CD14-positive monocyte (primary cell): Measurements from ENCODE around the gene KRT75. TPM values are rescaled to one million over a fixed set of nuclear protein-coding genes. Genes with fewer than 3 reads are reported as not detected.

ENCODE experiments used
- DNase-seq, 3 donors: peaks; one replicate each; pipeline ENCODE4 v3.0.0-alpha.2; 2011 to 2022
- H2AFZ ChIP-seq: 2 replicates; pipeline ENCODE4 v1.6.0; 2012; ENCODE audit warnings: mild to moderate bottlenecking, low read depth, low read length, inconsistent platforms; ENCODE audit not compliant: insufficient read depth, poor library complexity, severe bottlenecking
- H3K27ac ChIP-seq, 2 donors: 1 replicate in 1 of 2; 2 replicates in 1 of 2; pipeline ENCODE4 v1.5.1; 2012 to 2013; ENCODE audit warnings: low read length in 2 of 2, control low read depth in 1 of 2, inconsistent platforms in 1 of 2, low read depth in 1 of 2, mild to moderate bottlenecking in 1 of 2
- H3K27me3 ChIP-seq, 2 donors: one replicate each; pipeline versions ENCODE4 v1.6.0 to v1.6.1; 2011 to 2013; ENCODE audit warnings: low read length in 2 of 2; ENCODE audit not compliant: control insufficient read depth in 2 of 2, insufficient read depth in 2 of 2
- H3K36me3 ChIP-seq, 2 donors: replicated peaks in 1 of 2; 1 replicate in 1 of 2; 2 replicates in 1 of 2; pipeline versions ENCODE4 v1.5.1 to v1.6.1; 2012 to 2013; ENCODE audit warnings: low read length in 2 of 2, control low read depth in 1 of 2, inconsistent platforms in 1 of 2, mild to moderate bottlenecking in 1 of 2; ENCODE audit not compliant: insufficient read depth in 2 of 2, control insufficient read depth in 1 of 2
- H3K4me1 ChIP-seq, 2 donors: 1 replicate in 1 of 2; 2 replicates in 1 of 2; pipeline versions ENCODE4 v1.5.1 to v1.6.1; 2012 to 2013; ENCODE audit warnings: low read length in 2 of 2, control low read depth in 1 of 2, inconsistent platforms in 1 of 2, mild to moderate bottlenecking in 1 of 2, moderate library complexity in 1 of 2; ENCODE audit not compliant: insufficient read depth in 2 of 2, control insufficient read depth in 1 of 2
- H3K4me2 ChIP-seq: replicated peaks from 2 replicates; pipeline ENCODE3; 2012; ENCODE audit warnings: low read length, moderate library complexity, mild to moderate bottlenecking; ENCODE audit not compliant: poor library complexity, severe bottlenecking; ENCODE audit errors: extremely low read depth
- H3K4me3 ChIP-seq, 3 experiments: fragments of 200-600 bp in 1 of 3; sonication (generic) in 1 of 3; replicated peaks in 1 of 3; 1 replicate in 2 of 3; 2 replicates in 1 of 3; pipeline ENCODE4 v1.5.1; 2011 to 2013; ENCODE audit warnings: low read length in 3 of 3, mild to moderate bottlenecking in 3 of 3, control low read depth in 2 of 3, low read depth in 2 of 3, inconsistent platforms in 1 of 3, moderate library complexity in 1 of 3
- H3K79me2 ChIP-seq: 2 replicates; pipeline ENCODE4 v1.6.0; 2012; ENCODE audit warnings: mild to moderate bottlenecking, control low read depth, inconsistent platforms, low read length, moderate library complexity; ENCODE audit not compliant: insufficient read depth
- H3K9ac ChIP-seq: 2 replicates; pipeline ENCODE4 v1.6.0; 2017; ENCODE audit warnings: low read length, mild to moderate bottlenecking; ENCODE audit not compliant: insufficient read depth, poor library complexity, severe bottlenecking
- H3K9me3 ChIP-seq, 2 donors: replicated peaks in 1 of 2; 1 replicate in 1 of 2; 2 replicates in 1 of 2; pipeline versions ENCODE4 v1.5.1 to v1.6.1; 2012 to 2013; ENCODE audit warnings: low read length in 2 of 2, control low read depth in 1 of 2; ENCODE audit not compliant: control insufficient read depth in 1 of 2, insufficient read depth in 1 of 2
- H4K20me1 ChIP-seq: 2 replicates; pipeline ENCODE4 v1.6.0; 2012; ENCODE audit warnings: mild to moderate bottlenecking, low read length, control low read depth, moderate library complexity; ENCODE audit not compliant: insufficient read depth
- H3K27ac Mint-ChIP-seq, 7 donors: one replicate each; pipeline ENCODE4 v1.8.0; 2020; ENCODE audit warnings: mild to moderate bottlenecking in 7 of 7, mixed read lengths in 7 of 7, moderate library complexity in 6 of 7, inconsistent platforms in 2 of 7
- H3K27me3 Mint-ChIP-seq, 3 donors: one replicate each; pipeline ENCODE4 v1.8.0; 2021 to 2022; ENCODE audit warnings: low read depth in 3 of 3, mild to moderate bottlenecking in 3 of 3, mixed read lengths in 3 of 3, moderate library complexity in 3 of 3, inconsistent platforms in 1 of 3
- H3K36me3 Mint-ChIP-seq, 2 donors: one replicate each; pipeline ENCODE4 v1.8.0; 2020; ENCODE audit warnings: mixed read lengths in 2 of 2, inconsistent platforms in 1 of 2, mild to moderate bottlenecking in 1 of 2
- H3K4me1 Mint-ChIP-seq: one replicate; pipeline ENCODE4 v1.8.0; 2020; ENCODE audit warnings: mild to moderate bottlenecking, mixed read lengths
- H3K4me3 Mint-ChIP-seq, 2 donors: one replicate each; pipeline ENCODE4 v1.8.0; 2020; ENCODE audit warnings: mild to moderate bottlenecking in 2 of 2, mixed read lengths in 2 of 2, moderate library complexity in 1 of 2
- H3K9me3 Mint-ChIP-seq, 7 donors: one replicate each; pipeline ENCODE4 v1.8.0; 2020 to 2022; ENCODE audit warnings: mixed read lengths in 7 of 7, mild to moderate bottlenecking in 6 of 7, moderate library complexity in 6 of 7, inconsistent platforms in 2 of 7
- WGBS: methylation state at CpG from one replicate; pipeline ENCODE4 v1.1.5; 2013; ENCODE audit warnings: missing lambda C conversion rate; ENCODE audit not compliant: insufficient coverage; 5-methylcytosine and 5-hydroxymethylcytosine counted together
- intact Hi-C, 2 donors: fragments of 100-400 bp; cut with micrococcal nuclease; formaldehyde crosslinking; loops; one replicate each; pipeline versions ENCODE4 v1.15.0 to v1.15.1; 2023
- polyA plus RNA-seq, 3 donors: library from polyadenylated mRNA; depleted of rRNA in 1 of 3; unstranded in 2 of 3; stranded (reverse) in 1 of 3; fragments of 300-500 nt in 2 of 3; fragments of >200 nt in 1 of 3; fragmentation: Illumina TruSeq in 2 of 3; gene quantifications; 1 replicate in 2 of 3; 2 replicates in 1 of 3; pipeline ENCODE4 v1.2.3, GENCODE V29; 2012 to 2021
- TF ChIP-seq, protein P1 (sequence below): fragments of 200-600 bp; IDR thresholded peaks from one replicate; pipeline ENCODE4 v1.8.0; 2022; ENCODE audit warnings: antibody characterized with exemption, mild to moderate bottlenecking

KRT75 gene
- polyA plus RNA-seq, 3 donors = not detected

- H3K27ac Mint-ChIP-seq = no peak overlapping the region
- TF ChIP-seq, protein P1, sequence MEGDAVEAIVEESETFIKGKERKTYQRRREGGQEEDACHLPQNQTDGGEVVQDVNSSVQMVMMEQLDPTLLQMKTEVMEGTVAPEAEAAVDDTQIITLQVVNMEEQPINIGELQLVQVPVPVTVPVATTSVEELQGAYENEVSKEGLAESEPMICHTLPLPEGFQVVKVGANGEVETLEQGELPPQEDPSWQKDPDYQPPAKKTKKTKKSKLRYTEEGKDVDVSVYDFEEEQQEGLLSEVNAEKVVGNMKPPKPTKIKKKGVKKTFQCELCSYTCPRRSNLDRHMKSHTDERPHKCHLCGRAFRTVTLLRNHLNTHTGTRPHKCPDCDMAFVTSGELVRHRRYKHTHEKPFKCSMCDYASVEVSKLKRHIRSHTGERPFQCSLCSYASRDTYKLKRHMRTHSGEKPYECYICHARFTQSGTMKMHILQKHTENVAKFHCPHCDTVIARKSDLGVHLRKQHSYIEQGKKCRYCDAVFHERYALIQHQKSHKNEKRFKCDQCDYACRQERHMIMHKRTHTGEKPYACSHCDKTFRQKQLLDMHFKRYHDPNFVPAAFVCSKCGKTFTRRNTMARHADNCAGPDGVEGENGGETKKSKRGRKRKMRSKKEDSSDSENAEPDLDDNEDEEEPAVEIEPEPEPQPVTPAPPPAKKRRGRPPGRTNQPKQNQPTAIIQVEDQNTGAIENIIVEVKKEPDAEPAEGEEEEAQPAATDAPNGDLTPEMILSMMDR = no peak
- H3K79me2 ChIP-seq = no peaks in the 10 kb centered on the region
These were observed 17.4 kb downstream of the KRT75 start for GRCh38 chr12:52416795-52417194.

GRCh38 chr12:52415870-52416750 lies 18.1 kb downstream of the KRT75 start:
- Mint-ChIP-seq H3K27me3 (peaks cover 4 to 13% (median 6%) of the 10 kb centered on the region in 3 donors), H3K27ac (no peak overlapping the region)
- intact Hi-C loops = no loop called here

More at GRCh38 chr12:52416795-52417194, 17.4 kb downstream of the KRT75 start:
- H3K27me3 ChIP-seq = no peaks in the 10 kb centered on the region
- no peak for DNase-seq
- Mint-ChIP-seq H3K4me1 (peaks cover 4% of the 10 kb centered on the region), H3K36me3 (no peaks in the 10 kb centered on the region), H3K4me3 (no peak overlapping the region), H3K27me3 (peaks cover 8 to 13% (median 10%) of the 10 kb centered on the region in 3 donors), H3K9me3 (peaks cover 0 to 3% (median 0%) of the 10 kb centered on the region in 7 donors)
- no peak overlapping the region for H3K9ac ChIP-seq
- 100% methylated on average over 1 of the region's 1 CpG for WGBS
- H2AFZ ChIP-seq = no peak overlapping the region
- H3K27ac ChIP-seq = no peak overlapping the region
- no peaks in the 10 kb centered on the region for H4K20me1 ChIP-seq
- no peaks in the 10 kb centered on the region for H3K4me1 ChIP-seq
- H3K4me3 ChIP-seq = no peak overlapping the region
- H3K36me3 ChIP-seq = no peaks in the 10 kb centered on the region
- no peaks in the 10 kb centered on the region for H3K9me3 ChIP-seq
- intact Hi-C loops = no loop called here
- no peak overlapping the region for H3K4me2 ChIP-seq

More at GRCh38 chr12:52415870-52416750, 18.1 kb downstream of the KRT75 start:
- Histone ChIP-seq H3K4me1 (no peaks in the 10 kb centered on the region), H3K79me2 (no peaks in the 10 kb centered on the region), H3K9me3 (no peaks in the 10 kb centered on the region), H3K4me3 (no peak overlapping the region), H4K20me1 (no peaks in the 10 kb centered on the region), H3K36me3 (no peaks in the 10 kb centered on the region), H3K27me3 (no peaks in the 10 kb centered on the region), H3K4me2 (no peak overlapping the region), H2AFZ (no peak overlapping the region), H3K27ac (no peak overlapping the region), H3K9ac (no peak overlapping the region)
- DNase-seq = no peak
- H3K9me3 Mint-ChIP-seq = peaks cover 0 to 3% (median 0%) of the 10 kb centered on the region in 7 donors
- H3K36me3 Mint-ChIP-seq = no peaks in the 10 kb centered on the region
- WGBS = 85% methylated on average over 10 of the region's 10 CpGs
- no peak overlapping the region for H3K4me3 Mint-ChIP-seq
- TF ChIP-seq, protein P1 = no peak
- peaks cover 4% of the 10 kb centered on the region for H3K4me1 Mint-ChIP-seq
